Pancreas (tissue), 10 donors: ENCODE measurements around the gene SETD2. TPM values are rescaled to one million over a fixed set of nuclear protein-coding genes. Genes with fewer than 3 reads are reported as not detected.
A peak's percentile ranks its signal among the peaks of the same experiment; 100 is the strongest.

Source experiments
- ATAC-seq, 4 donors: fragments of 200-7000 bp; cut with Tn5 transposase; one replicate each; pipeline versions ENCODE4 v1.8.0 to v1.9.1; 2020; ENCODE audit warnings: mild to moderate bottlenecking in 4 of 4, moderate library complexity in 4 of 4
- DNase-seq, 6 donors: peaks; one replicate each; pipeline ENCODE4 v3.0.0-alpha.2; 2020
- FAIRE-seq: peaks from 2 replicates; lab custom pipeline; 2012; peaks lifted over from hg19 to GRCh38; lab: Jason Lieb, UNC
- H3K27ac ChIP-seq, 4 donors: fragments of 200-600 bp; sonication (generic); 1 replicate in 3 of 4; 2 replicates in 1 of 4; pipeline versions ENCODE4 v1.5.0 to v1.8.0; 2020
- H3K27me3 ChIP-seq, 4 donors: fragments of 200-600 bp; one replicate each; pipeline ENCODE4 v1.8.0; 2021
- H3K36me3 ChIP-seq, 3 donors: fragments of 200-600 bp; sonication (generic) in 1 of 3; one replicate each; pipeline versions ENCODE4 v1.5.0 to v1.8.0; 2020 to 2021
- H3K4me1 ChIP-seq, 3 donors: fragments of 200-600 bp; one replicate each; pipeline ENCODE4 v1.8.0; 2021
- H3K4me3 ChIP-seq, 4 donors: fragments of 200-600 bp; sonication (generic) in 2 of 4; one replicate each; pipeline versions ENCODE4 v1.5.0 to v1.8.0; 2020 to 2021
- H3K9me3 ChIP-seq, 4 donors: fragments of 200-600 bp; one replicate each; pipeline ENCODE4 v1.8.0; 2021
- WGBS, 2 donors: extraction: QIAGEN DNeasy Blood & Tissue Kit; methylation state at CpG; one replicate each; pipeline ENCODE4 v1.1.7; 2013; 5-methylcytosine and 5-hydroxymethylcytosine counted together
- intact Hi-C, 3 donors: fragments of 100-400 bp; cut with DNase I; formaldehyde crosslinking; loops; one replicate each; pipeline versions ENCODE4 v1.11.1 to v1.14.2; 2022
- polyA plus RNA-seq, 2 donors: library from polyadenylated mRNA; stranded (reverse); fragments of 200-250 nt; gene quantifications; one replicate each; pipeline ENCODE4 v1.2.3, GENCODE V29; 2013
- total RNA-seq, 6 donors: library from RNA; stranded (reverse); fragmentation: NEBNext Ultra II Directional in 4 of 6; extraction: Animal tissue kit (Norgen Biotek cat#: 25700) in 4 of 6; gene quantifications; one replicate each; pipeline versions ENCODE4 v1.2.1 to v1.2.4, GENCODE V29; 2021 to 2023
- TF ChIP-seq, protein P1 (sequence below), 4 donors: fragments of 200-600 bp; sonication (generic) in 3 of 4; IDR thresholded peaks; one replicate each; pipeline versions ENCODE4 v1.5.0 to v1.8.0; 2021; ENCODE audit warnings: antibody characterized with exemption in 4 of 4
- donor health status: healthy with polysubstance abuse.
- donor health status: DM: no; HTN: no; CAD: no; lungs with moderate emphysema.
- donor health status: DM: no; HTN: no; CAD: no.
- donor health status: control.
- donor health status: control.
- donor health status: Bipolar disorder and iron deficiency.
- donor health status: DM: yes; HTN: yes; CAD: no.
- donor health status: DM: no; HTN: no; CAD: no.
- donor health status: DM: no; HTN: no; CAD: no.
- donor health status: DM: yes; HTN: yes; CAD: no.

The SETD2 gene
- total and polyA plus RNA-seq, 8 donors = 9.6 to 35.3 (median 21.6) TPM

DNA sequence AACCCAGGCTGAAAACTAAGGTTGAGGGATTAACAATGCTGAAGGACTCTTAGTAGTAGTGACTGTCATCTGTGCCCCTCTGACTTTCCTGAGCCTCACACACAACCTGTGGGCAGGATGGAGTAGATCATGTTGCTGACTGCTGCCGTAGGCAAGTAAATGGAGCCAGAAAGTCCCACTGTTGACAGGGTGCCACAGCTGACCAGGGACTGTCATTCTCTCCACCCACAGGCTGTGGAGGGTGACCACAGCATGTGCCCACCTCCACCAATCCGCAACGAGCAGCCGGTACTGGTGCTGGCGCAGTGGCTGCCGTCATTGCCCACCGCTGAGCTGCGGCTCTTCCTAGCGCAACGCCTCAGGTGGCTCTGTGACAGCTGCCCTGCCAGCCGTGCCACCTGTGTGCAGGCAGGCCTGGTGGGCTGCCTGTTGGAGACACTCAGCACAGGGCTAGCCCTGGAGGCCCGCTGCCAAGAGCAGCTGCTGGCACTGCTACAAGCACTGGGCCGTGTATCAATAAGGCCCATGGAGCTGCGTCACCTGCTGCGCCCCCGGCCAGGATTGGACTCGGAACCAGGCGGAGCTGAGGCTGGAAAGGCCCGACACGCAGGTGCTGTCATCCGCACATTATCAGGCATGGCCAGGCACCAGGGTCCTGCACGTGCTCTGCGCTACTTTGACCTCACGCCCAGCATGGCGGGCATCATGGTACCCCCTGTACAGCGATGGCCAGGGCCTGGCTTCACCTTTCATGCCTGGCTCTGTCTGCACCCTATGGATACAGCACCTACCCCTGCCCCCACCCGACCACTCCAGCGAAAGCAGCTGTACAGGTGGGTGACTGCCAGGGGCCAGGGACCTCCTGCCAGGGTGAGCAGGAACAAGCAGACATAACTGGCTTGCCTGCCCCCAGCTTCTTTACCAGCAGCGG is 168.8 kb downstream of the SETD2 start:
- Histone ChIP-seq H3K36me3 (peaks cover 0 to 16% (median 0%) of the 10 kb centered on the region in 3 donors), H3K4me1 (no peaks in the 10 kb centered on the region), H3K27me3 (no peaks in the 10 kb centered on the region), H3K9me3 (no peaks in the 10 kb centered on the region), H3K27ac (no peak overlapping the region), H3K4me3 (no peak overlapping the region)
- DNase-seq (peak in 3 of 6 donors; percentile 36 to 66 (median 50)), FAIRE-seq (no peak), ATAC-seq (no peak)
- TF ChIP-seq, protein P1, sequence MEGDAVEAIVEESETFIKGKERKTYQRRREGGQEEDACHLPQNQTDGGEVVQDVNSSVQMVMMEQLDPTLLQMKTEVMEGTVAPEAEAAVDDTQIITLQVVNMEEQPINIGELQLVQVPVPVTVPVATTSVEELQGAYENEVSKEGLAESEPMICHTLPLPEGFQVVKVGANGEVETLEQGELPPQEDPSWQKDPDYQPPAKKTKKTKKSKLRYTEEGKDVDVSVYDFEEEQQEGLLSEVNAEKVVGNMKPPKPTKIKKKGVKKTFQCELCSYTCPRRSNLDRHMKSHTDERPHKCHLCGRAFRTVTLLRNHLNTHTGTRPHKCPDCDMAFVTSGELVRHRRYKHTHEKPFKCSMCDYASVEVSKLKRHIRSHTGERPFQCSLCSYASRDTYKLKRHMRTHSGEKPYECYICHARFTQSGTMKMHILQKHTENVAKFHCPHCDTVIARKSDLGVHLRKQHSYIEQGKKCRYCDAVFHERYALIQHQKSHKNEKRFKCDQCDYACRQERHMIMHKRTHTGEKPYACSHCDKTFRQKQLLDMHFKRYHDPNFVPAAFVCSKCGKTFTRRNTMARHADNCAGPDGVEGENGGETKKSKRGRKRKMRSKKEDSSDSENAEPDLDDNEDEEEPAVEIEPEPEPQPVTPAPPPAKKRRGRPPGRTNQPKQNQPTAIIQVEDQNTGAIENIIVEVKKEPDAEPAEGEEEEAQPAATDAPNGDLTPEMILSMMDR (IDR thresholded peaks at IDR 0.05) = no peak
- intact Hi-C loops = loop anchor here in 2 of 3 donors (5.0 kb wide), 2 partner anchors 68 to 73 kb away; no protein-coding TSS in a partner anchor
- 91 to 92% methylated on average over 29 of the region's 29 CpGs for WGBS, 2 donors

DNA sequence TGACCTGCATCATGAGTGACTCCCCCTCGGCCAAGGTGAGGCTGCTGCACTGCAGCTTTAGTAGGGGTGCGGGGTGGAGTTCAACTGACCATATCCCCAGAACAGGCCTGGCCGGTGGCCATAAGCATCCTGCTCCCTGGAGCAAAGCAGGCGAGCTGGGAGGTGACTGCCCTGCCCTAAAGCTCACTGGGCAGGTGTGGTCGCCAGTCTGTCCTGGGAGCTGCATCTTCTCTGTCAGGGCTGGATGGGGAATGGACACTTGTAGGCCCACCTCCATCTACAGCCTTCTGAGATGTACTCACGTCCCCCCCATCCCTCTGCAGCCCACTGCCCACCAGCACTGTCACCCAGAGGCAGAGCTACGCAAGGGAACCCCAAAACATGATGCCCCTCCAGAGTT is 169.9 kb downstream of the SETD2 start:
- no peak for FAIRE-seq

DNA sequence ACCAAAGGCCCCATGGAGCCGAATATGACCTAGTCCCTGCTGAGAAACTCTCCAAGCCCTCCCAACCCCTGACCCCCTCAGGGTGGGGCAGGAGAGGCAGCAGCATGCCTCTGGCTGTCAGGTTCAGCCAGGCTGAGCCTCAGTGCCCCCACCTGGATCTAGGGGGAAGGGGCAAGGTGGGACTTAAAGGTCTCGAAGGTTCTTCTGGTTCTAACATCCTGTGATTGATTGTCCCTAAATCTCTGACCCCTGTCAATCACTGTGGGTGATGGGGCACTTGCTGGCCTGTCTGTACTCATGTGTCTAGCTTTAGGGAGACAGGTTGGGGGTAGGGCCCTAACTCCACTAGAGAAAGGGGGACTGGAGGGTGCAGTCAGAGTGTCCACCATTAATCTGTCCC is 170.6 kb downstream of the SETD2 start:
- Histone ChIP-seq H3K27me3 (no peaks in the 10 kb centered on the region), H3K4me1 (no peaks in the 10 kb centered on the region), H3K9me3 (no peaks in the 10 kb centered on the region), H3K36me3 (peaks cover 0 to 26% (median 0%) of the 10 kb centered on the region in 3 donors), H3K4me3 (no peak overlapping the region), H3K27ac (no peak overlapping the region)
- intact Hi-C loops = no loop called here
- FAIRE-seq (no peak), ATAC-seq (no peak), DNase-seq (peak in 1 of 6 donors; percentile 32)
- TF ChIP-seq, protein P1 (IDR thresholded peaks at IDR 0.05) = no peak
- 58 to 69% methylated on average over 2 of the region's 2 CpGs for WGBS, 2 donors

More for the DNA sequence above, 169.9 kb downstream of the SETD2 start:
- peak in 2 of 6 donors; percentile 32 to 45 for DNase-seq
- no peaks in the 10 kb centered on the region for H3K9me3 ChIP-seq
- no peaks in the 10 kb centered on the region for H3K27me3 ChIP-seq
- H3K27ac ChIP-seq = no peak overlapping the region
- 81 to 83% methylated on average over 7 of the region's 7 CpGs for WGBS, 2 donors
- peaks cover 0 to 25% (median 0%) of the 10 kb centered on the region in 3 donors for H3K36me3 ChIP-seq
- intact Hi-C loops = no loop called here
- no peak overlapping the region for H3K4me3 ChIP-seq
- H3K4me1 ChIP-seq = no peaks in the 10 kb centered on the region
- no peak for ATAC-seq
- TF ChIP-seq, protein P1 (IDR thresholded peaks at IDR 0.05) = no peak

GRCh38 chr3:46992231-46992630 is 171.7 kb downstream of the SETD2 start:
- TF ChIP-seq, protein P1 (IDR thresholded peaks at IDR 0.05) = no peak
- ATAC-seq (no peak), DNase-seq (peak in 2 of 6 donors; percentile 8 to 34), FAIRE-seq (no peak)
- H3K4me1 ChIP-seq = no peaks in the 10 kb centered on the region
- H3K4me3 ChIP-seq = no peak overlapping the region
- 81 to 89% methylated on average over 8 to 9 of the region's 9 CpGs for WGBS, 2 donors
- no peak overlapping the region for H3K27ac ChIP-seq
- no peaks in the 10 kb centered on the region for H3K27me3 ChIP-seq
- intact Hi-C loops = no loop called here
- H3K36me3 ChIP-seq = peaks cover 0 to 26% (median 0%) of the 10 kb centered on the region in 3 donors
- no peaks in the 10 kb centered on the region for H3K9me3 ChIP-seq
